CD4-positive, alpha-beta T cell treated with Interleukin-4 for 1 hour (primary cell): Measurements from ENCODE around the gene FAM3A.
"Not testable (repeated sequence)": the region's sequence is repeated elsewhere in the genome, so short reads cannot be mapped to it uniquely, and the experiment has no call there.

ENCODE experiments used
- DNase-seq, 2 donors: peaks; one replicate each; pipeline ENCODE4 v3.0.0-alpha.2; 2020 to 2022

Gene FAM3A, protein sequence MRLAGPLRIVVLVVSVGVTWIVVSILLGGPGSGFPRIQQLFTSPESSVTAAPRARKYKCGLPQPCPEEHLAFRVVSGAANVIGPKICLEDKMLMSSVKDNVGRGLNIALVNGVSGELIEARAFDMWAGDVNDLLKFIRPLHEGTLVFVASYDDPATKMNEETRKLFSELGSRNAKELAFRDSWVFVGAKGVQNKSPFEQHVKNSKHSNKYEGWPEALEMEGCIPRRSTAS

DNA sequence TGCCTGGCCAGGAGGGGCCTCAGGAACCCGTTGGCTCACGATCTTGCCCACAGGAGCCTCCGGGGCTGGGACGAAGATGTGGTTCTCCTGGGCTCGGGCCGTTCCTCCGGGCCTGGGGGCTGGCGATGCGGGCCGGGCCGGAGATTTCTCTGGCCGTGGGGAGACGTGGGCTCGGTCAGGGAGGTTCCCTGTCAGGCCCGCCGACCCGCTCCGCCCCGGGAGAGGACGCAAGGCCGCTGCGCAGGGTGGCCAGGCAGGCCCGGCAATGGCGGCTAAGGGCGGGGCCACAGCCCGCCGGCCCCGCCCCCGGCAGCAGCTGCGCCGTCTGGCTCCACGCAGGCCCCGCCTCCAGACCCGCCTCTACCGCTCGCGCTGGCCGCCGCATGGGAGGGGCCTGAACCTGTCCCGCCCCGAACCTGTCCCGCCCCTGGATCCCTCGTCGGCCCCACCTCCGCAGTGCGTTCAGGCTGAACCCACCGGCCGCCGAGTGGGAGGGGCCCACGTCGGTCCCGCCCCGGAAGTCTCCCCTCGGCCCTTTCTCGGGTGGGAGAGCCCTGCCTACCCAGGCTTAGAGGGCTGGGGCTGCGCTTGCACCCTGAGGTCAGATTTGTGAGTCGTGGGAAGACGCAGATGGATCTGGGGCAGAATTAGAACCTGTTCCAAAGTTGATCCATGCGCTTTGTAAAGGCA, at the start of gene FAM3A:
FAM3A (minus strand) TSS at position 267 of the 690 bp plus-strand sequence. CDS start 460 bp downstream, outside the sequence.
- peak; percentile 93 to 94 for DNase-seq

DNA sequence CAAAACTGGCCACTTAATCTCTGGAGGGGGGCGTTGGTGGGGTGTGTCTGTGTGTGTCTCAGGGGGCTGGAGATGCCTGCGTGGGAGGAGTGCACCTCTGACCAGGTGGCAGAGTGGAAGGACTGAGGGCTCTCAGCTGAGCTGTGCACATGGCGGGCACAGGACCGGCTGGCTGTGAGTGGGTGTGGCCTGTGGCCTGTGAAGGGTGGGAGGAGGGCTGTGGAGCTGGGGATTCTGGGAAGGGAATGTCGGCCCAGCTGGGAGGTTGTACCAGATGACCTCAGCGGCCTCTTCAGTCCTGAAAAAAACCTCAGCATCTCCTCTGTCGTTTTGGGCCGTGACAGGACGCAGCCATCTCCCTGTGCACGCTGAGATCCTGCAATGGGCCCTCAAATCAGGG, 46.3 kb upstream of the FAM3A start:
- DNase-seq = not testable (repeated sequence)

DNA sequence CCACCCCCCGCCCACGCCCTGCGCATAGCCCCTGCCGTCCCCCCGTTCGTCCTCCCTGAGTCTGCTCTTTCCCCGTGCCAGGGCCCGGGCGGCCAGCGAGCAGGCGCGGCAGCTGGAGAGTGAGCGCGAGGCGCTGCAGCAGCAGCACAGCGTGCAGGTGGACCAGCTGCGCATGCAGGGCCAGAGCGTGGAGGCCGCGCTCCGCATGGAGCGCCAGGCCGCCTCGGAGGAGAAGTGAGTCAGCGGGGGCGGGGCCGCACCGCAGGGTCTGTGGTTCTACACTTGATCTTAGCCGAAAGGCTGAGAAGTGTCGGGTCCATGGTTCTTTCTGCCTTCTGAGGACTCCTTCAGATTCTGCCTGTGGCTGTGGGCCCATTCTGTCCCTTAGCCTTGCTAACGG, 44.3 kb upstream of the FAM3A start:
- not testable (repeated sequence) for DNase-seq

DNA sequence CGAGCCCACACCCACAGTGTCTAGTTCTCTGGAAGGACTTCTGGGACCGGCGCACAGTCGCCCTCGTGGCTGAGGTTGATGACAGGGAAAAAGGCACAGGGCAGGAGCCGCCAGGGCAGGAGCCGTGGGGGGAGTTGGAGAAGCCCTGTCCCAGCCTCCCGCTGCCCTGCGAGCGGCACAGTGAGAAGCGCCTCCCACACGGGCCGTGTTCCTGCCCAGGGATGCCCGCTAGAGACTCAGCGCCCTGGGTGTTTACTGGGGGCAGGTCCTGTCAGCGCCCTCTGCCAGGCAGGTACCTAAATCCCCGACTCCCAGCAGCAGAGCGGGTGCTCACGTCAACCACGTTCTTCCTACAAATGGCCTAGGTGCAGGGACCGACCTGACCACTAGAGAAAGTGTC, 42.9 kb upstream of the FAM3A start:
- not testable (repeated sequence) for DNase-seq

DNA sequence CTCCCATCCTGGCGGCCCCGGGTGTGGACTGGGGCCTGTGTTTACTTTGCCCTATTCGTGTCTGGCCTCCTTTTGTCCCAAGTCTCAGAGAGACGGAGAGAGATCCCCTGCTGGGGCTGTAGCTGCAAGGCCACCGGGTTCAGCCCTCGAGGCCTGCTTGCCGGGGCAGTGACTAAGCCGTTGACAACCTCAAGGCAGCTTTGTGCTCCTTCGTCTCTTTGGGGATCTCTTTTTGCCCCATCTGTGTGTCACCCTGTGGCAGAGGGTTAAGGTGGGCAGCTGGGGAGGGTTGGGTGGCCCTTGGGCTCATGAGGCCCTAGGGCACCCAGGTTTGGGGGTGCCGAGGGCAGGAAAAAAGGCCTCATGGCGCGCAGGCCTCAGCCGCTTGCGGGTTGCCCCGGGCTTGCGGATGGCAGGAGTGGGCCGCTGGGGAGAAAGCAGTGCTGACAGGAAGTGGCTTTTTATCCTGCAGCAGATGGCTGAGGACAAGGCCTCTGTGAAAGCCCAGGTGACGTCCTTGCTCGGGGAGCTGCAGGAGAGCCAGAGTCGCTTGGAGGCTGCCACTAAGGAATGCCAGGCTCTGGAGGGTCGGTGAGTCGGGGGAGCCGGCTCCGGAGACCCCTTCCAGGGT, 42.1 kb upstream of the FAM3A start:
- not testable (repeated sequence) for DNase-seq

- DNase-seq = not testable (repeated sequence)
Measured at GRCh38 chrX:154552112-154552806, 36.2 kb upstream of the FAM3A start.

DNA sequence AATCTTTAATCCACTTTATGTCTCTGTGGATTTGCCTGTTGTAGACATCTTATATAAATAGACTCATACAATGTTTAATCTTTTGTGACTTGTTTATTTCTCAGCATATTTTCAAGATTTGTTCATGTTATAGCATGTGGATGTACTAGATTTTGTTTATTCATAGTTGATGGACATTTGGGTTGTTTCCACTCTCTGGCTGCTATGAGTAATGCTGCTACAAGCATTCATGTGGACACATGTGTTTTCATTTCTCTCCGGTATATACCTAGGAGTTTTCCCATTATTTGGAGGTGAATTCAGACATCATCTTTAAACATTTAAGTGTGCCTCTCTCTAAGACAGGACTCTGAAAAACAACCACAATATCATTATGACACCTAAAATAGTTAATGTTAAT, 33.7 kb upstream of the FAM3A start:
- no peak for DNase-seq

DNA sequence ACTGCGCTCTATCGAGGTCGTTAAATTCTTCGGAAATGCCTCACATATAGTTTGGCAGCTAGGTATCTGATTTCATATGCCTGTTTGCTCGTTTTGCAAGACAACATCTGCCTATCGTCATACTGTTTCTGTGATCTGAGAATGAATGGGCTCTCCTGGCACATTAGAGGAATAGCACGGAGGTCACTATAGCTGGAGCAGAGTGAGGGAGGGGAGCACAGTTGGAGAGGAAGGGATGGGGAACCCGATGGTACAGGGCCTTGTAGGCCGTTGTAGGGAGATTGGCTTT, 31.9 kb upstream of the FAM3A start:
- DNase-seq = no peak

DNA sequence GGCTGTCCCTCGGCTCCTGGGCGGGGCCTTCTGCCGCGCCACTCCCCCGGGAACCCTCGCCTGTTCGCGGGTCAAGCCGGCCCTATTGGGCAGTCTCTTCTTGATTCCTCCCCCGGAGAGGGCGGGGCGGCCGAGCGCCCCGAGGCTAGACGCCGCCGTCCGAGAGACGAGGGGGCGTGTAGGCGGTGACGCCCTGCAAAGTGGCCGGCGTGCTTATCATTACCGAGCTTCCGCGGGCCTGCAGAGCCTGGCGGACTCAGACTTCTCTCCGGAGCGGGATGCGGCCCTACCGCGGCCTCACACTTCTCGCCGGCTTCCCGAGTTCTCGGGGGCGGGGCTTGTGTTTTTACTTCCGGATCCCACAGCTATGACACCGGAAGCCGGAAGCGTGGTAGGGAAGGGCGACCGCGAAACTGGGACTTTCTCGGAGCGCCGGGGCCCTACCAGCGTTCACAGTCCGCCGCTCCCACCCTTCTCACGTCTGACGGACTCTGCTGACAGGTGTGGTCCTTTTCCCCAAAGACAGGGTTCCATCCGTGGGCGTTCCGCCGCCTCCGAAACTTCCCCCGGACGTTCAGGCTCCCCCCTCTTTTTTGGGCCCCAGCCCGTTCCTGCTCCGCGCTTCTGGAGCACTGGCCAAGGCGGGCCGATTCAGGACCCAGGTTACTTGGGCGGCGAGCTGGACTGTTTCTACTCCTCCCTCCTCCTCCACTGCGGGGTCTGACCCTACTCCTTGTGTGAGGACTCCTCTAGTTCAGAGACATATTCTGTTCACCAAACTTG, 31.4 kb upstream of the FAM3A start, which contains the start of gene IKBKG:
IKBKG (plus strand) TSS at position 376 of the 783 bp plus-strand sequence. CDS start 4,383 bp downstream, outside the sequence.
- peak; percentile 91 for DNase-seq

- peak; percentile 83 to 86 for DNase-seq
Measured at GRCh38 chrX:154546354-154547244, 30.6 kb upstream of the FAM3A start, which contains the start of gene G6PD. Gene G6PD, minus strand, starts transcription at chrX:154546846. Its CDS starts 691 bp downstream, at chrX:154546155.

DNA sequence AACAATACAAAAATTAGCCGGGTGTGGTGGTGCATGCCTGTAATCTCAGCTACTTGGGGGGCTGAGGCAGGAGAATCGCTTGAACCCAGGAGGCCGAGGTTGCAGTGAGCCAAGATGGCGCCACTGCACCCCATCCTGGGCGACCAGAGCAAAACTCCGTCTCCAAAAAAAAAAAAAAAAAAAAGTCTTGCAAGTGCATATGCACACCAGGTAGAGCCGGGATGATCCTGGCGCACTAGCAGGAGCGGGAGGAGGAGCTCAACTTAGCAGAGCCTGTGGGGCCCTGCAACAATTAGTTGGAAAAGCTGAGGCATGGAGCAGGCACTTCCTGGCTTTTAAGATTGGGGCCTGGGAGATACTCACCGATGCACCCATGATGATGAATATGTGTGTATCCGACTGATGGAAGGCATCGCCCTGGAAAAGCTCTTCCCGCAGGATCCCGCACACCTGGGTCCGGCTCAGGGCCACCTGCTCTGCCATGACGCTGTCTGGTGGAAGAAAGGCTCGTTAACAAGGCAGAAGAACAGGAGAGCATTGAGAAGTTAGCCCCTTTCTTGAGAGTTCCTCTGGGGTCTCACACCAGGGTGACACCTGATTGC, 29.7 kb upstream of the FAM3A start:
- DNase-seq = no peak

DNA sequence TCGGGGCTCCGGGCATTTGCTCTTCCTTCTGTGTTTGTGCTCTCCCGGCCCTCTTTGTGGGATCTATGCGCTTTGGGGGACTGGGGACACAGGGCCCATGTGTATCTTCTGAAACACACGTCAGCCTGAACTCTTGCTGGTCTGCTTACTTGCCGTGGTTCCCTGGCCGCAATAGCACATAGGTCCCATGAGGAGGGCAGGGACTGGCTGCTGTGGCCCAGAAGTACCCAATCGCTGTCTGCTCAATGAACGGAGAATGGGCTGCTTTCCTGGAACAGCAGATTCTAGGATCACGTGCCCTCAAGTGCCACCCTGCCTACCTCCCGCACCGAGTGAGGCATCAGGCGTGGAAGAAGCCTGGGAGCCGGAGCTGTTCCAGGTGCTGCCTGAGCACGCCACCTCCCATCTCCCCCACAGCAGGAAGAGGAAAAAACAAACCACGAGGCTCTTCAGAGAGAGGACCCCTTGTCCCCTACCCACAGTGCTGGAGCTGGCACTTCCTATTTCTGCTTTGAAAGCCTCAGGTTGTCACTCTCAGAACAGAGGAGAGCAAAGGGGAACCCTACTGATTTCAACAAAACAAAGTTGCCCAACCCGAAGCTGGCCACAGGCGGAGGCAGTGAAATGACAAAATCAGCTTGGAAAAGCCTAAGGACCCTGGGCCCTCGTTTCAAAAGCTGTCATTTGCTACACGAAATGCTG, 26.8 kb upstream of the FAM3A start:
- DNase-seq = peak; percentile 30 to 47

DNA sequence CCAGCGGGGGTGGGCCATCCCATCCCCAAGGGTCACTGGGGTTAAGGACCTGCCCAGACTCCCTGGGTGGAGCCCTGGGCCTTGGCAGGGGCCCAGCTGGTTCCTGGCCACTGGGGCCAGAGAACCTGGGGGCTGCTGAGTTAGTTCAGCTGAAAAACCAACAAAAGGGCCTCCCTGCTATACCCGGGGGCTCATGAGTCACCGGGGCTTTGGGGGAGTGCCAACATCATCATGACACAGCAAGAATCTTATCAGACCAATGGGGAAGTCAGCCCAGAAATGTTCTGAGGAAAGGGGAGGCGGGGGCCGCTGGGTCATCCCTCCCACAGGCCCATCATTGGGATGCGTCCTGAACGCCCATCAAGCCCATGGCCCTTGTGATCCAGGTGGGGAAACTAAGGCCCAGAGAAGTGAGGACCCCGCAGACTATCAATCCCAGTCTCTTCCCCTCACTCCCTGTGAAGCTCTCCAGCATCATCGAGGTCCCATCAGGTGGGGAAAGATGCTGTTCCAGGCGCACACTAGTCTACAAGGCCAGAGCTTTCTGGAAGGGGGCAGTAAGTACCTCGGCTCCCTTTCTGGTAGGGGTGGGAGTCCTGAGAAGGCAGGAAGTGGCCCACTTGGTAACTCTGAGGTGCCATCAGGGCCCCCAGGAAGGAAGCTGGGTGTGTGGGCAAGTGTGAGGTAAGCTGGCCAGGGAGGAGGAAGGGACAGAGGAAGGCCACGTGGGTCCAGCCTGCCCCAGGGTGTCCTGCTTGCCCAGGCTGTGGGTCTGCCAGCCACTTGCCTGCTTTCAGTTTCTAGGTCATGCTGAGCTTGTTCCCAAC, 26.1 kb upstream of the FAM3A start:
- DNase-seq = peak; percentile 34 to 70

DNA sequence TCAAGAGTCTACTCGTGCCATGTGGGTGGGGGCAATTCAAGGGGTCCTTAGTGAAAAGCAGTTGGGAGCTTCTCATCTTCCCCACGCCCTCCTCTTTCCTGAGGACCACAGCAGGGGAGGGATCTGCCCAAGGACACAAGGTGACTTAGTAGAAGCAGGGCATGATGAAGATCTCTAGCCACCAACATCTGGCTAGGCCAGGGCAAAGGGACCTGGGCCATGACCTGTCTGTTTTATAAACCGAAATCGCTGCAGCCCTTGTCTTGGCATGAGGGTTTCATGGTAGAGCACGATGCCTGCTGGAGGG, 25.5 kb upstream of the FAM3A start:
- DNase-seq = no peak

DNA sequence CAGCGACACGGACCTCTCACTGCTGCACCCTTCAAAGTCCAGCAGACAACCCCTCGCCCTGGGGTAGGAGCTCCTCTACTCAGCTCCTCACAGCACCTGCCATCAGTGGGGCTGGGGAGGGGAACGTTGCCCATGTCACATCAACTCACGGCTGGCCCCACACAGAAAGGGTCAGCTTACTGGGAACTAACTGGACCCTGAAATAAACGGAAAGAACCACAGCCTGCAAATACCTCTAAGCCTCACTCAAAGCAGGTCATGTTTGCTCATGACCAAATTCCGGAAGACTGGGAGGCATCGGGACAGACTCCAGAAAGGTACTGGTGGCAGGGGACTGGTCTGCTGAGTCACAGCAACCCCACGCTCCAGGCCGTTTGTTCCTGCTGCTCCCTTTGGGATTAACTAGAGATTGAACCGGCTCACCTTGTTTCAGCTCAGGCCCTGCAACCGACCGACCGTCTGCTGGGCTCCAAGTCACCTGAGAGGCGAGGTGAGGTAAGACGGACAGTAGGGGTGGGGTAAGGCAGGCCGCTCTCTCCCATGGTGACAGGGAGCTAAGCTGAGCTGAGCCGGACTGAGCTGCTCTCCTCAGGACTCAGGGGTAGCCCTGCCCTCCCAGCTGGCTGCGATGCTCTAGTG, 25.0 kb upstream of the FAM3A start:
- no peak for DNase-seq

DNA sequence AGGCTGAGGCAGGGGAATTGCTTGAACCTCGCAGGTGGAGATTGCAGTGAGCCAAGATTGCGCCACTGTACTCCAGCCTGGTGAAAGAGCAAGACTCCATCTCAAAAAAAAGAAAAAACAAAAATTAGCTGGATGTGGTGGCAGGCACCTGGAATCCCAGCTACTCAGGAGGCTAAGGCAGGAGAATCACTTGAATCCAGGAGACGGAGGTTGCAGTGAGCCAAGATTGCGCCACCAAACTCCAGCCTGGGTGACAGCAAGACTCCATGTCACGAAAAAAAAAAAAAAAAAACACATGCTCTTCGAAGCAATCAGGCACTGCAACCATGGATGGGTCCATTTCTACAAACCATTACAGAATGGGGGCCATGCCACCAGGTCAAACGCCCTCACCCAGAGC, 24.3 kb upstream of the FAM3A start:
- not testable (repeated sequence) for DNase-seq

GRCh38 chrX:154539077-154539476, 23.0 kb upstream of the FAM3A start:
- DNase-seq = no peak

- no peak for DNase-seq
Measured at GRCh38 chrX:154535892-154536291, 19.9 kb upstream of the FAM3A start.
